ACC112 (cell line): ENCODE results near the gene KIF3B.
"Not testable (repeated sequence)": the region's sequence is repeated elsewhere in the genome, so short reads cannot be mapped to it uniquely, and the experiment has no call there.

Source experiments
- H2AFZ ChIP-seq: fragments of 200-600 bp; sonication (generic); one replicate; pipeline ENCODE4 v1.6.0; 2017; ENCODE audit warnings: antibody characterized with exemption, low read length; ENCODE audit not compliant: unreplicated experiment
- H3K27ac ChIP-seq: fragments of 200-600 bp; sonication (generic); 2 replicates; pipeline ENCODE4 v1.5.1; 2014; ENCODE audit warnings: low read depth, mild to moderate bottlenecking, antibody characterized with exemption, low read length, moderate library complexity
- H3K27me3 ChIP-seq: fragments of 200-600 bp; sonication (generic); 2 replicates; pipeline ENCODE4 v1.6.1; 2014; ENCODE audit warnings: mild to moderate bottlenecking, antibody characterized with exemption, low read length, moderate library complexity, mixed read lengths; ENCODE audit not compliant: insufficient read depth
- H3K36me3 ChIP-seq: fragments of 200-600 bp; sonication (generic); 2 replicates; pipeline ENCODE4 v1.6.1; 2016; ENCODE audit warnings: mild to moderate bottlenecking, antibody characterized with exemption, low read length, moderate library complexity, mixed read lengths; ENCODE audit not compliant: insufficient read depth
- H3K4me1 ChIP-seq: fragments of 200-600 bp; sonication (generic); one replicate; pipeline ENCODE4 v1.6.1; 2016; ENCODE audit warnings: low read length, mixed read lengths; ENCODE audit not compliant: insufficient read depth, unreplicated experiment, control insufficient read depth
- H3K4me3 ChIP-seq: fragments of 200-600 bp; sonication (generic); 2 replicates; pipeline ENCODE4 v1.5.1; 2014; ENCODE audit warnings: mild to moderate bottlenecking, low read depth, low read length
- H3K79me2 ChIP-seq: fragments of 200-600 bp; sonication (generic); one replicate; pipeline ENCODE4 v1.6.0; 2016; ENCODE audit warnings: low read length; ENCODE audit not compliant: control insufficient read depth, unreplicated experiment, insufficient read depth

The KIF3B gene

GRCh38 chr20:32248043-32248442, 29.4 kb upstream of the KIF3B start:
- Histone ChIP-seq H2AFZ (no peak overlapping the region), H3K36me3 (no peaks in the 10 kb centered on the region), H3K27ac (no peak overlapping the region), H3K4me3 (no peak overlapping the region), H3K79me2 (no peaks in the 10 kb centered on the region), H3K4me1 (peaks cover 5% of the 10 kb centered on the region), H3K27me3 (no peaks in the 10 kb centered on the region)

- no peaks in the 10 kb centered on the region for H3K27me3 ChIP-seq
- H3K4me3 ChIP-seq: no peak overlapping the region
- no peak overlapping the region for H3K27ac ChIP-seq
- H2AFZ ChIP-seq: no peak overlapping the region
- H3K36me3 ChIP-seq: no peaks in the 10 kb centered on the region
- H3K79me2 ChIP-seq: no peaks in the 10 kb centered on the region
- peaks cover 5% of the 10 kb centered on the region for H3K4me1 ChIP-seq
Observed at GRCh38 chr20:32249030-32249738, 28.3 kb upstream of the KIF3B start.

GRCh38 chr20:32251470-32251869, 26.0 kb upstream of the KIF3B start:
- no peak overlapping the region for H2AFZ ChIP-seq
- H3K27me3 ChIP-seq: no peaks in the 10 kb centered on the region
- H3K27ac ChIP-seq: no peak overlapping the region
- H3K79me2 ChIP-seq: no peaks in the 10 kb centered on the region
- no peak overlapping the region for H3K4me3 ChIP-seq
- peaks cover 7% of the 10 kb centered on the region for H3K4me1 ChIP-seq
- no peaks in the 10 kb centered on the region for H3K36me3 ChIP-seq

GRCh38 chr20:32252189-32252588, 25.3 kb upstream of the KIF3B start:
- Histone ChIP-seq H3K4me1 (peaks cover 7% of the 10 kb centered on the region), H3K27ac (no peak overlapping the region), H3K36me3 (no peaks in the 10 kb centered on the region), H3K79me2 (no peaks in the 10 kb centered on the region), H2AFZ (no peak overlapping the region), H3K4me3 (no peak overlapping the region), H3K27me3 (no peaks in the 10 kb centered on the region)

- H3K79me2 ChIP-seq, H3K4me1 ChIP-seq, H2AFZ ChIP-seq, H3K27ac ChIP-seq, H3K36me3 ChIP-seq, H3K27me3 ChIP-seq, H3K4me3 ChIP-seq: not testable (repeated sequence)
Observed at GRCh38 chr20:32260973-32261372, 16.5 kb upstream of the KIF3B start.

GRCh38 chr20:32261644-32262043, 15.8 kb upstream of the KIF3B start:
- Histone ChIP-seq H3K36me3 (no peaks in the 10 kb centered on the region), H3K79me2 (no peaks in the 10 kb centered on the region), H2AFZ (no peak overlapping the region), H3K27ac (no peak overlapping the region), H3K4me3 (no peak overlapping the region), H3K27me3 (no peaks in the 10 kb centered on the region), H3K4me1 (no peaks in the 10 kb centered on the region)

- no peaks in the 10 kb centered on the region for H3K27me3 ChIP-seq
- H2AFZ ChIP-seq: no peak overlapping the region
- no peaks in the 10 kb centered on the region for H3K79me2 ChIP-seq
- H3K4me3 ChIP-seq: no peak overlapping the region
- no peaks in the 10 kb centered on the region for H3K4me1 ChIP-seq
- no peak overlapping the region for H3K27ac ChIP-seq
- no peaks in the 10 kb centered on the region for H3K36me3 ChIP-seq
Observed at GRCh38 chr20:32263398-32263954, 14.0 kb upstream of the KIF3B start.

GRCh38 chr20:32271620-32272019, 5.8 kb upstream of the KIF3B start:
- Histone ChIP-seq H3K4me1 (no peaks in the 10 kb centered on the region), H3K4me3 (no peak overlapping the region), H3K79me2 (no peaks in the 10 kb centered on the region), H3K27ac (no peak overlapping the region), H3K27me3 (no peaks in the 10 kb centered on the region), H2AFZ (no peak overlapping the region), H3K36me3 (no peaks in the 10 kb centered on the region)

GRCh38 chr20:32274359-32274758, 3.1 kb upstream of the KIF3B start:
- Histone ChIP-seq H2AFZ (no peak overlapping the region), H3K27ac (no peak overlapping the region), H3K27me3 (no peaks in the 10 kb centered on the region), H3K36me3 (no peaks in the 10 kb centered on the region), H3K79me2 (peaks cover 15% of the 10 kb centered on the region), H3K4me1 (no peaks in the 10 kb centered on the region), H3K4me3 (no peak overlapping the region)

- H3K36me3 ChIP-seq, H3K4me1 ChIP-seq, H2AFZ ChIP-seq, H3K4me3 ChIP-seq, H3K27me3 ChIP-seq, H3K27ac ChIP-seq: not testable (repeated sequence)
- H3K79me2 ChIP-seq: peaks cover 20% of the 10 kb centered on the region
Observed at GRCh38 chr20:32275163-32275562, 2.3 kb upstream of the KIF3B start.

GRCh38 chr20:32278199-32278643, 770 bp downstream of the KIF3B start:
- Histone ChIP-seq H2AFZ (peak overlapping the region; percentile 73), H3K4me3 (peak overlapping the region; percentile 94), H3K27me3 (no peaks in the 10 kb centered on the region), H3K36me3 (no peaks in the 10 kb centered on the region), H3K4me1 (no peaks in the 10 kb centered on the region), H3K79me2 (peaks cover 20% of the 10 kb centered on the region), H3K27ac (no peak overlapping the region)
